HEK293 (cell line): ENCODE results near the gene NTNG1.

ENCODE experiments used
- CTCF ChIA-PET: fragments of 350-600 bp; formaldehyde crosslinking; extraction: SDS; loops from one replicate; lab custom pipeline; 2021; ENCODE audit warnings: antibody characterized with exemption; lab: Yijun Ruan, JAX
- POLR2A ChIA-PET: fragments of 300-600 bp; formaldehyde crosslinking; extraction: SDS; loops from one replicate; lab custom pipeline; 2020; ENCODE audit warnings: antibody characterized with exemption, inconsistent platforms; lab: Yijun Ruan, JAX
- H3K27ac ChIP-seq: fragments of 200-500 bp; sonication (Bioruptor generic); 2 replicates; pipeline ENCODE4 v1.5.1; 2014; ENCODE audit warnings: low read depth, low read length, control low read depth, inconsistent platforms; ENCODE audit errors: extremely low read depth
- H3K36me3 ChIP-seq, 2 experiments: fragments of 200-500 bp in 1 of 2; sonication (Bioruptor generic) in 1 of 2; 1 replicate in 1 of 2; 2 replicates in 1 of 2; pipeline ENCODE4 v1.5.1; 2014 to 2017; ENCODE audit warnings: inconsistent platforms in 2 of 2, low read length in 2 of 2; ENCODE audit not compliant: control insufficient read depth in 2 of 2, insufficient read depth in 1 of 2
- H3K4me1 ChIP-seq: fragments of 200-500 bp; sonication (Bioruptor generic); 2 replicates; pipeline ENCODE4 v1.5.1; 2014; ENCODE audit warnings: mild to moderate bottlenecking, low read length, inconsistent platforms; ENCODE audit not compliant: control insufficient read depth, insufficient read depth
- H3K4me3 ChIP-seq: 2 replicates; pipeline ENCODE4 v1.5.1; 2011; ENCODE audit warnings: low read depth, mild to moderate bottlenecking, control low read depth, low read length, moderate library complexity
- H3K9me3 ChIP-seq: fragments of 200-500 bp; sonication (Bioruptor generic); 2 replicates; pipeline ENCODE4 v1.5.1; 2014; ENCODE audit warnings: low read depth, low read length, inconsistent platforms; ENCODE audit not compliant: control insufficient read depth, insufficient read depth
- CTCF ChIP-seq: fragments of 450-650 bp; formaldehyde crosslinking; IDR thresholded peaks from 2 replicates; pipeline ENCODE4 v1.5.1; 2016; ENCODE audit warnings: missing biosample characterization, missing genetic modification characterization
- HOXD13 ChIP-seq: sonication (generic); formaldehyde crosslinking; IDR thresholded peaks from 2 replicates; pipeline ENCODE4 v1.8.0; 2022; ENCODE audit warnings: missing genetic modification reagents, borderline replicate concordance
- IKZF3 ChIP-seq: fragments of 450-650 bp; IDR thresholded peaks from 2 replicates; pipeline ENCODE4 v1.5.0; 2018; ENCODE audit warnings: missing biosample characterization, mild to moderate bottlenecking, missing genetic modification characterization, moderate library complexity
- KLF10 ChIP-seq: fragments of 450-650 bp; IDR thresholded peaks from 2 replicates; pipeline ENCODE4 v1.5.1; 2018; ENCODE audit warnings: missing biosample characterization, mild to moderate bottlenecking, missing genetic modification characterization
- RBAK ChIP-seq: fragments of 450-650 bp; formaldehyde crosslinking; IDR thresholded peaks from 2 replicates; pipeline ENCODE4 v1.5.1; 2016; ENCODE audit warnings: missing biosample characterization, missing genetic modification characterization
- TRIM28 ChIP-seq: IDR thresholded peaks from 2 replicates; pipeline ENCODE4 v1.6.1; 2011; ENCODE audit warnings: low read length, control low read depth, borderline replicate concordance
- ZBTB26 ChIP-seq: fragments of 450-650 bp; formaldehyde crosslinking; optimal IDR thresholded peaks from 2 replicates; pipeline ENCODE3; 2016; ENCODE audit warnings: missing biosample characterization, mild to moderate bottlenecking, missing genetic modification characterization
- ZNF16 ChIP-seq: fragments of 450-650 bp; formaldehyde crosslinking; IDR thresholded peaks from 2 replicates; pipeline ENCODE4 v1.5.1; 2016; ENCODE audit warnings: low read depth, missing biosample characterization, missing genetic modification characterization
- ZNF248 ChIP-seq: fragments of 450-650 bp; formaldehyde crosslinking; IDR thresholded peaks from 2 replicates; pipeline ENCODE4 v1.5.1; 2017; ENCODE audit warnings: missing biosample characterization, missing genetic modification characterization
- ZNF341 ChIP-seq: fragments of 450-650 bp; formaldehyde crosslinking; IDR thresholded peaks from 2 replicates; pipeline ENCODE4; 2016; ENCODE audit warnings: low read depth, missing biosample characterization, missing genetic modification characterization
- ZNF548 ChIP-seq: fragments of 450-650 bp; formaldehyde crosslinking; IDR thresholded peaks from 2 replicates; pipeline ENCODE4 v1.5.1; 2016; ENCODE audit warnings: missing biosample characterization, missing genetic modification characterization
- ZNF596 ChIP-seq: fragments of 450-650 bp; IDR thresholded peaks from 2 replicates; pipeline ENCODE4 v1.5.0; 2018; ENCODE audit warnings: missing biosample characterization, mild to moderate bottlenecking, missing genetic modification characterization, moderate library complexity
- ZNF654 ChIP-seq: fragments of 450-650 bp; formaldehyde crosslinking; IDR thresholded peaks from 2 replicates; pipeline ENCODE4 v1.5.1; 2016; ENCODE audit warnings: low read depth, missing biosample characterization, missing genetic modification characterization
- ZNF776 ChIP-seq: fragments of 450-650 bp; formaldehyde crosslinking; IDR thresholded peaks from 2 replicates; pipeline ENCODE4 v1.5.0; 2017; ENCODE audit warnings: missing biosample characterization, missing genetic modification characterization, borderline replicate concordance
- TF ChIP-seq, protein P1 (sequence below): fragments of 450-650 bp; formaldehyde crosslinking; IDR thresholded peaks from 2 replicates; pipeline ENCODE4 v1.5.1; 2016; ENCODE audit warnings: missing biosample characterization, missing genetic modification characterization
- TF ChIP-seq, protein P2 (sequence below): fragments of 450-650 bp; formaldehyde crosslinking; IDR thresholded peaks from 2 replicates; pipeline ENCODE4 v1.5.1; 2016; ENCODE audit warnings: missing biosample characterization, missing genetic modification characterization
- TF ChIP-seq, protein P3 (sequence below): fragments of 450-650 bp; formaldehyde crosslinking; IDR thresholded peaks from 2 replicates; pipeline ENCODE4 v1.5.1; 2016; ENCODE audit warnings: missing biosample characterization, missing genetic modification characterization, borderline replicate concordance
- TF ChIP-seq, protein P4 (sequence below): fragments of 450-650 bp; formaldehyde crosslinking; IDR thresholded peaks from 2 replicates; pipeline ENCODE4 v1.5.1; 2016; ENCODE audit warnings: missing biosample characterization, missing genetic modification characterization

NTNG1 gene

GRCh38 chr1:107419003-107419402, 278.2 kb downstream of the NTNG1 start:
- POLR2A ChIA-PET = no interaction called here
- TF ChIP-seq HOXD13 (CRISPR knock-in tag) = no peak
- no peak for TF ChIP-seq ZNF341 (tag by site-specific recombination)
- TF ChIP-seq ZNF654 (tag by site-specific recombination) = no peak
- TF ChIP-seq, protein P1, sequence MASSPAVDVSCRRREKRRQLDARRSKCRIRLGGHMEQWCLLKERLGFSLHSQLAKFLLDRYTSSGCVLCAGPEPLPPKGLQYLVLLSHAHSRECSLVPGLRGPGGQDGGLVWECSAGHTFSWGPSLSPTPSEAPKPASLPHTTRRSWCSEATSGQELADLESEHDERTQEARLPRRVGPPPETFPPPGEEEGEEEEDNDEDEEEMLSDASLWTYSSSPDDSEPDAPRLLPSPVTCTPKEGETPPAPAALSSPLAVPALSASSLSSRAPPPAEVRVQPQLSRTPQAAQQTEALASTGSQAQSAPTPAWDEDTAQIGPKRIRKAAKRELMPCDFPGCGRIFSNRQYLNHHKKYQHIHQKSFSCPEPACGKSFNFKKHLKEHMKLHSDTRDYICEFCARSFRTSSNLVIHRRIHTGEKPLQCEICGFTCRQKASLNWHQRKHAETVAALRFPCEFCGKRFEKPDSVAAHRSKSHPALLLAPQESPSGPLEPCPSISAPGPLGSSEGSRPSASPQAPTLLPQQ (tag by site-specific recombination) = no peak
- TF ChIP-seq IKZF3 (tag by site-specific recombination) = no peak
- TF ChIP-seq, protein P2, sequence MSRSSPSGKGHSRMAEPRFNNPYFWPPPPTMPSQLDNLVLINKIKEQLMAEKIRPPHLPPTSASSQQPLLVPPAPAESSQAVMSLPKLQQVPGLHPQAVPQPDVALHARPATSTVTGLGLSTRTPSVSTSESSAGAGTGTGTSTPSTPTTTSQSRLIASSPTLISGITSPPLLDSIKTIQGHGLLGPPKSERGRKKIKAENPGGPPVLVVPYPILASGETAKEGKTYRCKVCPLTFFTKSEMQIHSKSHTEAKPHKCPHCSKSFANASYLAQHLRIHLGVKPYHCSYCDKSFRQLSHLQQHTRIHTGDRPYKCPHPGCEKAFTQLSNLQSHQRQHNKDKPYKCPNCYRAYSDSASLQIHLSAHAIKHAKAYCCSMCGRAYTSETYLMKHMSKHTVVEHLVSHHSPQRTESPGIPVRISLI (tag by site-specific recombination) = no peak
- no peak for TF ChIP-seq ZNF248 (tag by site-specific recombination)
- TF ChIP-seq CTCF (tag by site-specific recombination) = no peak
- TF ChIP-seq KLF10 = no peak
- no peak for TF ChIP-seq ZNF776
- no peak for TF ChIP-seq ZNF16 (tag by site-specific recombination)
- no peak for TF ChIP-seq ZNF548 (tag by site-specific recombination)
- TF ChIP-seq, all 188 proteins: peak for 0
- Histone ChIP-seq H3K9me3 (no peaks in the 10 kb centered on the region), H3K4me1 (no peaks in the 10 kb centered on the region), H3K36me3 (no peaks in the 10 kb centered on the region), H3K27ac (no peak overlapping the region), H3K4me3 (no peak overlapping the region)
- CTCF ChIA-PET = no interaction called here

- POLR2A ChIA-PET = no interaction called here
- Histone ChIP-seq H3K4me1 (no peaks in the 10 kb centered on the region), H3K36me3 (no peaks in the 10 kb centered on the region), H3K4me3 (no peak overlapping the region), H3K27ac (no peak overlapping the region), H3K9me3 (no peaks in the 10 kb centered on the region)
- CTCF ChIA-PET = no interaction called here
- TF ChIP-seq, protein P3, sequence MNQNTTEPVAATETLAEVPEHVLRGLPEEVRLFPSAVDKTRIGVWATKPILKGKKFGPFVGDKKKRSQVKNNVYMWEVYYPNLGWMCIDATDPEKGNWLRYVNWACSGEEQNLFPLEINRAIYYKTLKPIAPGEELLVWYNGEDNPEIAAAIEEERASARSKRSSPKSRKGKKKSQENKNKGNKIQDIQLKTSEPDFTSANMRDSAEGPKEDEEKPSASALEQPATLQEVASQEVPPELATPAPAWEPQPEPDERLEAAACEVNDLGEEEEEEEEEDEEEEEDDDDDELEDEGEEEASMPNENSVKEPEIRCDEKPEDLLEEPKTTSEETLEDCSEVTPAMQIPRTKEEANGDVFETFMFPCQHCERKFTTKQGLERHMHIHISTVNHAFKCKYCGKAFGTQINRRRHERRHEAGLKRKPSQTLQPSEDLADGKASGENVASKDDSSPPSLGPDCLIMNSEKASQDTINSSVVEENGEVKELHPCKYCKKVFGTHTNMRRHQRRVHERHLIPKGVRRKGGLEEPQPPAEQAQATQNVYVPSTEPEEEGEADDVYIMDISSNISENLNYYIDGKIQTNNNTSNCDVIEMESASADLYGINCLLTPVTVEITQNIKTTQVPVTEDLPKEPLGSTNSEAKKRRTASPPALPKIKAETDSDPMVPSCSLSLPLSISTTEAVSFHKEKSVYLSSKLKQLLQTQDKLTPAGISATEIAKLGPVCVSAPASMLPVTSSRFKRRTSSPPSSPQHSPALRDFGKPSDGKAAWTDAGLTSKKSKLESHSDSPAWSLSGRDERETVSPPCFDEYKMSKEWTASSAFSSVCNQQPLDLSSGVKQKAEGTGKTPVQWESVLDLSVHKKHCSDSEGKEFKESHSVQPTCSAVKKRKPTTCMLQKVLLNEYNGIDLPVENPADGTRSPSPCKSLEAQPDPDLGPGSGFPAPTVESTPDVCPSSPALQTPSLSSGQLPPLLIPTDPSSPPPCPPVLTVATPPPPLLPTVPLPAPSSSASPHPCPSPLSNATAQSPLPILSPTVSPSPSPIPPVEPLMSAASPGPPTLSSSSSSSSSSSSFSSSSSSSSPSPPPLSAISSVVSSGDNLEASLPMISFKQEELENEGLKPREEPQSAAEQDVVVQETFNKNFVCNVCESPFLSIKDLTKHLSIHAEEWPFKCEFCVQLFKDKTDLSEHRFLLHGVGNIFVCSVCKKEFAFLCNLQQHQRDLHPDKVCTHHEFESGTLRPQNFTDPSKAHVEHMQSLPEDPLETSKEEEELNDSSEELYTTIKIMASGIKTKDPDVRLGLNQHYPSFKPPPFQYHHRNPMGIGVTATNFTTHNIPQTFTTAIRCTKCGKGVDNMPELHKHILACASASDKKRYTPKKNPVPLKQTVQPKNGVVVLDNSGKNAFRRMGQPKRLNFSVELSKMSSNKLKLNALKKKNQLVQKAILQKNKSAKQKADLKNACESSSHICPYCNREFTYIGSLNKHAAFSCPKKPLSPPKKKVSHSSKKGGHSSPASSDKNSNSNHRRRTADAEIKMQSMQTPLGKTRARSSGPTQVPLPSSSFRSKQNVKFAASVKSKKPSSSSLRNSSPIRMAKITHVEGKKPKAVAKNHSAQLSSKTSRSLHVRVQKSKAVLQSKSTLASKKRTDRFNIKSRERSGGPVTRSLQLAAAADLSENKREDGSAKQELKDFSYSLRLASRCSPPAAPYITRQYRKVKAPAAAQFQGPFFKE (tag by site-specific recombination) = no peak
- no peak for TF ChIP-seq RBAK (tag by site-specific recombination)
- TF ChIP-seq ZBTB26 (tag by site-specific recombination) = no peak
- TF ChIP-seq ZNF248 (tag by site-specific recombination) = no peak
- no peak for TF ChIP-seq ZNF596 (tag by site-specific recombination)
- no peak for TF ChIP-seq TRIM28
- TF ChIP-seq, protein P4, sequence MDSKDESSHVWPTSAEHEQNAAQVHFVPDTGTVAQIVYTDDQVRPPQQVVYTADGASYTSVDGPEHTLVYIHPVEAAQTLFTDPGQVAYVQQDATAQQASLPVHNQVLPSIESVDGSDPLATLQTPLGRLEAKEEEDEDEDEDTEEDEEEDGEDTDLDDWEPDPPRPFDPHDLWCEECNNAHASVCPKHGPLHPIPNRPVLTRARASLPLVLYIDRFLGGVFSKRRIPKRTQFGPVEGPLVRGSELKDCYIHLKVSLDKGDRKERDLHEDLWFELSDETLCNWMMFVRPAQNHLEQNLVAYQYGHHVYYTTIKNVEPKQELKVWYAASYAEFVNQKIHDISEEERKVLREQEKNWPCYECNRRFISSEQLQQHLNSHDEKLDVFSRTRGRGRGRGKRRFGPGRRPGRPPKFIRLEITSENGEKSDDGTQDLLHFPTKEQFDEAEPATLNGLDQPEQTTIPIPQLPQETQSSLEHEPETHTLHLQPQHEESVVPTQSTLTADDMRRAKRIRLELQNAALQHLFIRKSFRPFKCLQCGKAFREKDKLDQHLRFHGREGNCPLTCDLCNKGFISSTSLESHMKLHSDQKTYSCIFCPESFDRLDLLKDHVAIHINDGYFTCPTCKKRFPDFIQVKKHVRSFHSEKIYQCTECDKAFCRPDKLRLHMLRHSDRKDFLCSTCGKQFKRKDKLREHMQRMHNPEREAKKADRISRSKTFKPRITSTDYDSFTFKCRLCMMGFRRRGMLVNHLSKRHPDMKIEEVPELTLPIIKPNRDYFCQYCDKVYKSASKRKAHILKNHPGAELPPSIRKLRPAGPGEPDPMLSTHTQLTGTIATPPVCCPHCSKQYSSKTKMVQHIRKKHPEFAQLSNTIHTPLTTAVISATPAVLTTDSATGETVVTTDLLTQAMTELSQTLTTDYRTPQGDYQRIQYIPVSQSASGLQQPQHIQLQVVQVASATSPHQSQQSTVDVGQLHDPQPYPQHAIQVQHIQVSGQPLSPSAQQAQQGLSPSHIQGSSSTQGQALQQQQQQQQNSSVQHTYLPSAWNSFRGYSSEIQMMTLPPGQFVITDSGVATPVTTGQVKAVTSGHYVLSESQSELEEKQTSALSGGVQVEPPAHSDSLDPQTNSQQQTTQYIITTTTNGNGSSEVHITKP (tag by site-specific recombination) = no peak
Observed at GRCh38 chr1:107422901-107423300, 282.1 kb downstream of the NTNG1 start.
